H9 (cell line): ENCODE results near the gene ZNF831. TPM values are rescaled to one million over a fixed set of nuclear protein-coding genes. Genes with fewer than 3 reads are reported as not detected.

Experiments used
- DNase-seq: peaks from one replicate; pipeline ENCODE4 v3.0.0-alpha.2; 2017
- H2AFZ ChIP-seq: one replicate; pipeline ENCODE4 v1.6.1; 2013; ENCODE audit warnings: mild to moderate bottlenecking, low read length, control low read depth, moderate library complexity
- H2AK5ac ChIP-seq: 2 replicates; pipeline ENCODE4 v1.6.1; 2013; ENCODE audit warnings: low read length, control low read depth, mixed read lengths; ENCODE audit not compliant: insufficient read length
- H2BK120ac ChIP-seq: one replicate; pipeline ENCODE4 v1.6.1; 2013; ENCODE audit warnings: low read depth, mild to moderate bottlenecking, low read length, control low read depth, inconsistent platforms; ENCODE audit not compliant: poor library complexity, severe bottlenecking
- H2BK12ac ChIP-seq: 2 replicates; pipeline ENCODE4 v1.6.1; 2013; ENCODE audit warnings: low read length, control low read depth, mixed read lengths, low read depth; ENCODE audit not compliant: insufficient read length
- H2BK15ac ChIP-seq: 2 replicates; pipeline ENCODE4 v1.6.1; 2013; ENCODE audit warnings: low read depth, low read length, control low read depth
- H2BK20ac ChIP-seq: one replicate; pipeline ENCODE4 v1.6.1; 2013; ENCODE audit warnings: low read depth, mild to moderate bottlenecking, low read length, control low read depth, inconsistent platforms; ENCODE audit not compliant: poor library complexity, severe bottlenecking
- H2BK5ac ChIP-seq: 2 replicates; pipeline ENCODE4 v1.6.1; 2013; ENCODE audit warnings: low read length, control low read depth, mixed read lengths; ENCODE audit not compliant: insufficient read length
- H3K14ac ChIP-seq: 2 replicates; pipeline ENCODE4 v1.6.1; 2013; ENCODE audit warnings: low read length, control low read depth; ENCODE audit not compliant: insufficient read depth
- H3K18ac ChIP-seq: 2 replicates; pipeline ENCODE4 v1.6.1; 2013; ENCODE audit warnings: low read depth, mild to moderate bottlenecking, mixed read lengths, low read length, control low read depth; ENCODE audit not compliant: insufficient read length
- H3K23ac ChIP-seq: 2 replicates; pipeline ENCODE4 v1.6.1; 2013; ENCODE audit warnings: low read length, control low read depth, mixed read lengths, low read depth; ENCODE audit not compliant: insufficient read length
- H3K23me2 ChIP-seq: 2 replicates; pipeline ENCODE4 v1.6.1; 2013; ENCODE audit warnings: low read depth, mild to moderate bottlenecking, mixed read lengths, low read length, control low read depth; ENCODE audit not compliant: insufficient read length, poor library complexity, severe bottlenecking
- H3K27ac ChIP-seq: 2 replicates; pipeline ENCODE4 v1.5.1; 2013; ENCODE audit warnings: low read length, control low read depth, mixed read lengths, low read depth; ENCODE audit not compliant: insufficient read length
- H3K27me3 ChIP-seq: 2 replicates; pipeline ENCODE4 v1.6.1; 2013; ENCODE audit warnings: low read length, control low read depth, inconsistent platforms; ENCODE audit not compliant: insufficient read depth
- H3K4ac ChIP-seq: 2 replicates; pipeline ENCODE4 v1.6.1; 2013; ENCODE audit warnings: low read depth, mild to moderate bottlenecking, control low read depth, inconsistent platforms, low read length, moderate library complexity
- H3K4me1 ChIP-seq: 2 replicates; pipeline ENCODE4 v1.6.1; 2013; ENCODE audit warnings: low read length, control low read depth, inconsistent platforms; ENCODE audit not compliant: insufficient read depth
- H3K4me2 ChIP-seq: 2 replicates; pipeline ENCODE4 v1.6.1; 2013; ENCODE audit warnings: low read length, control low read depth, mixed read lengths; ENCODE audit not compliant: insufficient read length, insufficient read depth
- H3K56ac ChIP-seq: 2 replicates; pipeline ENCODE4 v1.6.1; 2013; ENCODE audit warnings: low read depth, mild to moderate bottlenecking, mixed read lengths, low read length, control low read depth; ENCODE audit not compliant: insufficient read length
- H3K79me1 ChIP-seq: 2 replicates; pipeline ENCODE4 v1.6.1; 2013; ENCODE audit warnings: low read depth, mild to moderate bottlenecking, moderate library complexity, low read length, control low read depth, inconsistent platforms; ENCODE audit not compliant: insufficient read depth, poor library complexity, severe bottlenecking
- H3K79me2 ChIP-seq: 2 replicates; pipeline ENCODE4 v1.6.1; 2013; ENCODE audit warnings: low read length, control low read depth, inconsistent platforms; ENCODE audit not compliant: insufficient read depth
- H3K9ac ChIP-seq: 2 replicates; pipeline ENCODE4 v1.6.1; 2013; ENCODE audit warnings: low read length, control low read depth, mixed read lengths; ENCODE audit not compliant: insufficient read length; ENCODE audit errors: extremely low read depth
- H3K9me3 ChIP-seq: one replicate; pipeline ENCODE4 v1.6.1; 2013; ENCODE audit warnings: low read depth, low read length, inconsistent platforms; ENCODE audit not compliant: control insufficient read depth
- H3T11ph ChIP-seq: one replicate; pipeline ENCODE4 v1.6.1; 2013; ENCODE audit warnings: mild to moderate bottlenecking, low read length, control low read depth, inconsistent platforms
- H4K20me1 ChIP-seq: one replicate; pipeline ENCODE4 v1.6.1; 2013; ENCODE audit not compliant: control insufficient read depth, insufficient read length, insufficient read depth
- H4K5ac ChIP-seq: 2 replicates; pipeline ENCODE4 v1.6.1; 2013; ENCODE audit warnings: low read depth, mild to moderate bottlenecking, mixed read lengths, low read length, control low read depth; ENCODE audit not compliant: insufficient read length
- H4K8ac ChIP-seq: replicated peaks from 2 replicates; pipeline ENCODE4 v1.6.1; 2013; ENCODE audit warnings: low read length, control low read depth, mixed read lengths, low read depth; ENCODE audit not compliant: insufficient read length
- H4K91ac ChIP-seq: 2 replicates; pipeline ENCODE4 v1.6.1; 2013; ENCODE audit warnings: low read depth, mild to moderate bottlenecking, moderate library complexity, mixed read lengths, low read length, control low read depth; ENCODE audit not compliant: insufficient read length
- H3K27ac Mint-ChIP-seq, 3 experiments: 2 replicates in 2 of 3; 3 replicates in 1 of 3; pipeline ENCODE4 v1.8.0; 2020 to 2021; ENCODE audit warnings: mixed read lengths in 3 of 3, mild to moderate bottlenecking in 1 of 3, moderate library complexity in 1 of 3
- H3K27me3 Mint-ChIP-seq: 2 replicates; pipeline ENCODE4 v1.8.0; 2021; ENCODE audit warnings: low read depth, mild to moderate bottlenecking, moderate library complexity, mixed read lengths
- H3K36me3 Mint-ChIP-seq, 3 experiments: 2 replicates in 2 of 3; 3 replicates in 1 of 3; pipeline ENCODE4 v1.8.0; 2020 to 2021; ENCODE audit warnings: low read depth in 3 of 3, mixed read lengths in 3 of 3; ENCODE audit not compliant: insufficient read depth in 1 of 3
- H3K4me1 Mint-ChIP-seq, 2 experiments: 2 replicates each; pipeline ENCODE4 v1.8.0; 2020; ENCODE audit warnings: mixed read lengths in 2 of 2
- H3K4me3 Mint-ChIP-seq, 2 experiments: 2 replicates in 1 of 2; 3 replicates in 1 of 2; pipeline ENCODE4 v1.8.0; 2020 to 2021; ENCODE audit warnings: mild to moderate bottlenecking in 2 of 2, mixed read lengths in 2 of 2, moderate library complexity in 1 of 2
- H3K9me3 Mint-ChIP-seq, 2 experiments: 2 replicates in 1 of 2; 3 replicates in 1 of 2; pipeline ENCODE4 v1.8.0; 2020; ENCODE audit warnings: mild to moderate bottlenecking in 2 of 2, mixed read lengths in 2 of 2, moderate library complexity in 1 of 2
- WGBS: extraction: QIAGEN DNeasy Blood & Tissue Kit; methylation state at CpG from one replicate; pipeline ENCODE4 v1.1.7; 2013; ENCODE audit warnings: missing lambda C conversion rate, low lambda C conversion rate, mixed read lengths; ENCODE audit not compliant: insufficient read length; ENCODE audit errors: extremely low coverage; 5-methylcytosine and 5-hydroxymethylcytosine counted together
- total RNA-seq: library from RNA; stranded (reverse); gene quantifications from 2 replicates; pipeline ENCODE4 v1.2.1, GENCODE V29; 2021
- TF ChIP-seq, protein P1 (sequence below): fragments of 200-600 bp; sonication (generic); conservative IDR thresholded peaks from 3 replicates; pipeline ENCODE4 v1.8.0; 2021; ENCODE audit warnings: antibody characterized with exemption, mild to moderate bottlenecking

Gene ZNF831
- total RNA-seq, 1 experiment from 2014 or later, result not detected

DNA sequence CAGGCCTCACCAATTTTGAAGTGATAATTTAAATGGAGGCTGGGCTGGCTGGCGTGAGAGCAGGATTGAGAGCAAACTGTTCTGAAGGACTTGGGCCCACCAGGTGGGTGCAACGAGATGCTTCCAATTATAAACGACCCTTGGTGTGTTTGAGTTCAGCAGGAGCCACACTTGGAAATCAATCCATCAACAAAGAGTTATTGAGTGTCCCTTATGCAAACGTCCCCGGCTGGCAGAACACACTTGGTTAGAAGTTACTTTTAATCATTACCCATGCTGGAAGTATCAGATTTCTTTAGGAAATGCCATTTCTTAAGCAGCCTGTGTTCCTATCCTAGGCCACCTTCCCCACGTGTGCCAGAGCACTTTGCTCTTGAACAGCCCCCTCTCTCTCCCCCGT is 37.8 kb upstream of the ZNF831 start:
- H3K27me3 ChIP-seq, result no peaks in the 10 kb centered on the region
- H4K91ac ChIP-seq, result no peak overlapping the region
- H2BK15ac ChIP-seq, result no peak overlapping the region
- Mint-ChIP-seq H3K9me3 (peaks cover 11 to 15% of the 10 kb centered on the region in 2 experiments), H3K27ac (no peak overlapping the region; a peak in 1 of 7 replicates), H3K36me3 (peaks cover 4 to 15% (median 7%) of the 10 kb centered on the region in 3 experiments; a peak in 5 of 7 replicates), H3K27me3 (peaks cover 3% of the 10 kb centered on the region), H3K4me3 (peak overlapping the region in 1 of 2 experiments; percentile 22; a peak in 1 of 5 replicates), H3K4me1 (peaks cover 43 to 56% of the 10 kb centered on the region in 2 experiments)
- H3K23ac ChIP-seq, result no peak overlapping the region
- no peak overlapping the region for H3K9ac ChIP-seq
- H3K79me2 ChIP-seq, result no peaks in the 10 kb centered on the region
- no peak overlapping the region for H2BK20ac ChIP-seq
- no peak overlapping the region for H2BK12ac ChIP-seq
- H2BK120ac ChIP-seq, result no peak overlapping the region
- no peak overlapping the region for H3K18ac ChIP-seq
- H3K14ac ChIP-seq, result no peak overlapping the region
- no CpG with 5 or more reads among the region's 7 CpGs for WGBS
- TF ChIP-seq, protein P1, sequence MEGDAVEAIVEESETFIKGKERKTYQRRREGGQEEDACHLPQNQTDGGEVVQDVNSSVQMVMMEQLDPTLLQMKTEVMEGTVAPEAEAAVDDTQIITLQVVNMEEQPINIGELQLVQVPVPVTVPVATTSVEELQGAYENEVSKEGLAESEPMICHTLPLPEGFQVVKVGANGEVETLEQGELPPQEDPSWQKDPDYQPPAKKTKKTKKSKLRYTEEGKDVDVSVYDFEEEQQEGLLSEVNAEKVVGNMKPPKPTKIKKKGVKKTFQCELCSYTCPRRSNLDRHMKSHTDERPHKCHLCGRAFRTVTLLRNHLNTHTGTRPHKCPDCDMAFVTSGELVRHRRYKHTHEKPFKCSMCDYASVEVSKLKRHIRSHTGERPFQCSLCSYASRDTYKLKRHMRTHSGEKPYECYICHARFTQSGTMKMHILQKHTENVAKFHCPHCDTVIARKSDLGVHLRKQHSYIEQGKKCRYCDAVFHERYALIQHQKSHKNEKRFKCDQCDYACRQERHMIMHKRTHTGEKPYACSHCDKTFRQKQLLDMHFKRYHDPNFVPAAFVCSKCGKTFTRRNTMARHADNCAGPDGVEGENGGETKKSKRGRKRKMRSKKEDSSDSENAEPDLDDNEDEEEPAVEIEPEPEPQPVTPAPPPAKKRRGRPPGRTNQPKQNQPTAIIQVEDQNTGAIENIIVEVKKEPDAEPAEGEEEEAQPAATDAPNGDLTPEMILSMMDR, result no peak
- H2AK5ac ChIP-seq, result no peak overlapping the region
- H4K20me1 ChIP-seq, result no peaks in the 10 kb centered on the region
- no peak overlapping the region for H3K4ac ChIP-seq
- no peak overlapping the region for H4K5ac ChIP-seq
- no peaks in the 10 kb centered on the region for H3K79me1 ChIP-seq
- no peak overlapping the region for H3K4me2 ChIP-seq
- no peak overlapping the region for H2BK5ac ChIP-seq
- no peak overlapping the region for H3K27ac ChIP-seq
- no peak overlapping the region for H2AFZ ChIP-seq
- no peaks in the 10 kb centered on the region for H3K23me2 ChIP-seq
- H4K8ac ChIP-seq, result no peak overlapping the region
- no peak overlapping the region for H3T11ph ChIP-seq
- no peak overlapping the region for H3K56ac ChIP-seq
- peaks cover 15% of the 10 kb centered on the region for H3K4me1 ChIP-seq
- no peaks in the 10 kb centered on the region for H3K9me3 ChIP-seq
- no peak for DNase-seq
